SK-N-SH (cell line): Measurements from ENCODE around the gene SAMD5. TPM values are rescaled to one million over a fixed set of nuclear protein-coding genes. Genes with fewer than 3 reads are reported as not detected.

Experiments
- CTCF ChIA-PET: fragments of 300-600, 350-600 bp; formaldehyde crosslinking; extraction: SDS; loops from one replicate; lab custom pipeline; 2021; lab: Yijun Ruan, JAX
- POLR2A ChIA-PET: fragments of 350-600 bp; sonication (Branson Sonifier 250); formaldehyde crosslinking; extraction: SDS; loops from one replicate; lab custom pipeline; 2020; ENCODE audit warnings: antibody characterized with exemption, inconsistent platforms; lab: Yijun Ruan, JAX
- DNase-seq: peaks from one replicate; pipeline ENCODE4 v3.0.0; 2012
- H2AFZ ChIP-seq: fragments of 200-600 bp; sonication (generic); 2 replicates; pipeline ENCODE4 v1.8.1; 2016; ENCODE audit warnings: antibody characterized with exemption, mild to moderate bottlenecking, low read depth
- H3F3A ChIP-seq: fragments of 200-600 bp; sonication (generic); replicated peaks from 2 replicates; pipeline ENCODE3; 2016; ENCODE audit warnings: antibody characterized with exemption, mild to moderate bottlenecking; ENCODE audit not compliant: insufficient read depth
- H3K27ac ChIP-seq, 2 experiments: fragments of 200-500 bp in 1 of 2; fragments of 200-600 bp in 1 of 2; sonication (Bioruptor generic) in 1 of 2; sonication (generic), shearing (Covaris generic) in 1 of 2; 2 replicates each; pipeline versions ENCODE4 v1.5.1 to v1.6.1; 2014 to 2016; ENCODE audit warnings: low read depth in 2 of 2, inconsistent platforms in 1 of 2, low read length in 1 of 2, mild to moderate bottlenecking in 1 of 2, mixed read lengths in 1 of 2
- H3K27me3 ChIP-seq: fragments of 200-600 bp; sonication (generic), shearing (Covaris generic); 2 replicates; pipeline ENCODE4 v1.6.1; 2016; ENCODE audit warnings: mixed run types; ENCODE audit not compliant: insufficient read depth
- H3K36me3 ChIP-seq, 2 experiments: fragments of 200-500 bp in 1 of 2; fragments of 200-600 bp in 1 of 2; sonication (Bioruptor generic) in 1 of 2; sonication (generic) in 1 of 2; replicated peaks in 1 of 2; 2 replicates each; pipeline versions ENCODE3 to v1.5.1; 2014 to 2016; ENCODE audit warnings: low read length in 1 of 2, mild to moderate bottlenecking in 1 of 2; ENCODE audit not compliant: insufficient read depth in 2 of 2, control insufficient read depth in 1 of 2
- H3K4me1 ChIP-seq, 2 experiments: fragments of 200-500 bp in 1 of 2; fragments of 200-600 bp in 1 of 2; sonication (Bioruptor generic) in 1 of 2; sonication (generic), shearing (Covaris generic) in 1 of 2; 2 replicates each; pipeline versions ENCODE4 v1.5.1 to v1.6.1; 2014 to 2016; ENCODE audit warnings: low read depth in 1 of 2, low read length in 1 of 2, mixed run types in 1 of 2; ENCODE audit not compliant: insufficient read depth in 2 of 2, control insufficient read depth in 1 of 2
- H3K4me2 ChIP-seq: fragments of 200-600 bp; sonication (generic), shearing (Covaris generic); 2 replicates; pipeline ENCODE4 v1.6.1; 2017; ENCODE audit warnings: mixed run types
- H3K4me3 ChIP-seq, 2 experiments: fragments of 200-500 bp in 1 of 2; fragments of 200-600 bp in 1 of 2; sonication (Bioruptor generic) in 1 of 2; sonication (generic), shearing (Covaris generic) in 1 of 2; 2 replicates each; pipeline versions ENCODE4 v1.5.1 to v1.8.1; 2014 to 2016; ENCODE audit warnings: low read depth in 2 of 2, inconsistent platforms in 1 of 2, low read length in 1 of 2, mild to moderate bottlenecking in 1 of 2, mixed read lengths in 1 of 2, moderate library complexity in 1 of 2
- H3K79me2 ChIP-seq: fragments of 200-600 bp; sonication (generic); 2 replicates; pipeline ENCODE4 v1.8.1; 2017; ENCODE audit warnings: mild to moderate bottlenecking; ENCODE audit not compliant: insufficient read depth
- H3K9ac ChIP-seq: fragments of 200-600 bp; sonication (generic); 2 replicates; pipeline ENCODE4 v1.6.1; 2017; ENCODE audit warnings: mixed run types
- H3K9me2 ChIP-seq: fragments of 200-600 bp; sonication (generic); 2 replicates; pipeline ENCODE4 v1.6.1; 2017; ENCODE audit warnings: mixed run types
- H3K9me3 ChIP-seq: fragments of 200-600 bp; sonication (generic); 2 replicates; pipeline ENCODE4 v1.6.1; 2017; ENCODE audit warnings: mixed run types, mild to moderate bottlenecking, moderate library complexity
- H4K20me1 ChIP-seq: fragments of 200-600 bp; sonication (generic); 2 replicates; pipeline ENCODE4 v1.6.1; 2017; ENCODE audit warnings: mild to moderate bottlenecking, mixed run types; ENCODE audit not compliant: insufficient read depth
- CHD2 ChIP-seq: fragments of 150-350 bp; IDR thresholded peaks from 2 replicates; pipeline ENCODE4 v1.6.1; 2018; ENCODE audit warnings: low read length; ENCODE audit not compliant: partially characterized antibody
- ELF1 ChIP-seq: IDR thresholded peaks from 2 replicates; pipeline ENCODE4 v1.4.0; 2012
- FOXJ3 ChIP-seq: sonication (generic); formaldehyde crosslinking; IDR thresholded peaks from 2 replicates; pipeline ENCODE4 v1.5.1; 2020; ENCODE audit warnings: mild to moderate bottlenecking, missing genetic modification reagents
- FOXM1 ChIP-seq: IDR thresholded peaks from 2 replicates; pipeline ENCODE4 v1.4.0; 2012; ENCODE audit warnings: low read depth, mild to moderate bottlenecking
- MEF2A ChIP-seq: IDR thresholded peaks from 2 replicates; pipeline ENCODE4 v1.4.0; 2012; ENCODE audit warnings: low read depth, borderline replicate concordance
- NRF1 ChIP-seq: IDR thresholded peaks from 2 replicates; pipeline ENCODE4 v1.6.1; 2012; ENCODE audit warnings: low read depth, mild to moderate bottlenecking, low read length
- POLR2AphosphoS5 ChIP-seq: IDR thresholded peaks from 2 replicates; pipeline ENCODE4 v1.6.1; 2012; ENCODE audit warnings: low read depth, low read length
- RAD21 ChIP-seq: IDR thresholded peaks from 2 replicates; pipeline ENCODE4 v1.6.1; 2012; ENCODE audit warnings: mild to moderate bottlenecking, low read length
- RXRA ChIP-seq: IDR thresholded peaks from 2 replicates; pipeline ENCODE4 v1.4.0; 2012; ENCODE audit warnings: low read depth, mild to moderate bottlenecking, borderline replicate concordance
- SIN3A ChIP-seq: IDR thresholded peaks from 2 replicates; pipeline ENCODE4 v1.6.1; 2012; ENCODE audit warnings: low read depth, mild to moderate bottlenecking, low read length, moderate library complexity, borderline replicate concordance
- TAF1 ChIP-seq: IDR thresholded peaks from 2 replicates; pipeline ENCODE4 v1.6.1; 2012; ENCODE audit warnings: low read depth, mild to moderate bottlenecking, low read length, moderate library complexity, borderline replicate concordance
- TEAD4 ChIP-seq: IDR thresholded peaks from 2 replicates; pipeline ENCODE4 v1.4.0; 2012; ENCODE audit warnings: mild to moderate bottlenecking, borderline replicate concordance; ENCODE audit not compliant: insufficient read depth
- YY1 ChIP-seq: IDR thresholded peaks from 2 replicates; pipeline ENCODE4 v1.4.0; 2012; ENCODE audit warnings: low read depth, mild to moderate bottlenecking
- polyA plus RNA-seq, 3 experiments: library from polyadenylated mRNA; depleted of rRNA; stranded (reverse); fragments of >200 nt; gene quantifications; 2 replicates each; pipeline ENCODE4 v1.2.3, GENCODE V29; 2012
- TF ChIP-seq, protein P1 (sequence below): fragments of 150-350 bp; IDR thresholded peaks from 2 replicates; pipeline ENCODE4 v1.6.1; 2017; ENCODE audit warnings: antibody characterized with exemption, low read length, low read depth, borderline replicate concordance
- TF ChIP-seq, protein P2 (sequence below): IDR thresholded peaks from 2 replicates; pipeline ENCODE4 v1.4.0; 2012; ENCODE audit warnings: low read depth, borderline replicate concordance
- TF ChIP-seq, protein P3 (sequence below): fragments of 200-600 bp; sonication (generic); IDR thresholded peaks from 2 replicates; pipeline ENCODE4 v1.6.1; 2017; ENCODE audit warnings: antibody characterized with exemption, mild to moderate bottlenecking, moderate library complexity
- TF ChIP-seq, protein P4 (sequence below): fragments of 150-350 bp; IDR thresholded peaks from 2 replicates; pipeline ENCODE4 v1.6.1; 2016; ENCODE audit warnings: mild to moderate bottlenecking, low read depth, low read length
- TF ChIP-seq, protein P5 (sequence below): IDR thresholded peaks from 2 replicates; pipeline ENCODE4 v1.4.0; 2012; ENCODE audit warnings: low read depth

The SAMD5 gene
- polyA plus RNA-seq, 1 of the 3 experiments (the other 2 are of a cell fraction), result not detected

DNA sequence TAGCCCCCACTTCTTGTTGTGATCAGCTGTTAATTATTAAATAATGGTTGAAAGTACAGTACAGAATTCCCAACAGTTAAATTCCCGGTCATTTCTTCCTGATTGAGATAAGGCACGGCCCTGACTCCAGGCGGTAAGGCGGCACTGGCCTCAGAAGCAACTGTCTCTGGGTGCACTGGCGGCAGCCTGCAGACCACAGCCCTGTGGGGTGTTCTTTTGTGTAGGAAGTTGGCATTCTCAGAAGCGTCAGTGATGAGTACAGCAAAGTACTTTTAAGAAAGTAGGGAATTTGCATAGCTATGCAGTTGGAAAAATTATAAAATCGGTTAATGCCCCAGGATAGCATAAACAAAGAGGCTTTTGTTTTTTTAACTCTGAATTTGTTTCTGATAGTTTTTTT is 50.5 kb downstream of the SAMD5 start (continued):
- TF ChIP-seq, protein P1, sequence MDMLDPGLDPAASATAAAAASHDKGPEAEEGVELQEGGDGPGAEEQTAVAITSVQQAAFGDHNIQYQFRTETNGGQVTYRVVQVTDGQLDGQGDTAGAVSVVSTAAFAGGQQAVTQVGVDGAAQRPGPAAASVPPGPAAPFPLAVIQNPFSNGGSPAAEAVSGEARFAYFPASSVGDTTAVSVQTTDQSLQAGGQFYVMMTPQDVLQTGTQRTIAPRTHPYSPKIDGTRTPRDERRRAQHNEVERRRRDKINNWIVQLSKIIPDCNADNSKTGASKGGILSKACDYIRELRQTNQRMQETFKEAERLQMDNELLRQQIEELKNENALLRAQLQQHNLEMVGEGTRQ, result no peak

DNA sequence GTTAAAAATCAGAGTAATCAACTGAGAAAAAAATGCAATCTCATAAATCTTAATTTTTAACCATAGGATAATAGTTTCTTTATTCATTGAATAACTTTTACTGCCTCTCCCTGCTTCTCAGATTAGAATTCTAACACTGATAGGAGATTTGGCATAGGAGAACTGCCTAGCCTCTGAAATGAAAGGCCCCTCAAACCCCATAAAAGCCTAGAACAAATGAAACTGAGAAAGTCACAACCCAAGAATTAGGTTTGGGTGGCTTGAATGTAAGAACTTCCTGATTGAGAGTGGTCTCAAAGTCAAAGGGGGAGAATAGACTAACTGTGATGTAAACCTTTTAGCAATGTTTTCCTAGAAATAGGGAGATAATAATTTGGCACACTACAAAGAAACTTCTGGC is 52.2 kb downstream of the SAMD5 start:
- Histone ChIP-seq H3F3A (no peaks in the 10 kb centered on the region), H3K36me3 (no peaks in the 10 kb centered on the region), H2AFZ (no peak overlapping the region), H3K79me2 (no peaks in the 10 kb centered on the region), H4K20me1 (no peaks in the 10 kb centered on the region)
- ChIA-PET CTCF (no interaction called here), POLR2A (no interaction called here)
- TF ChIP-seq FOXM1, result no peak
- TF ChIP-seq TEAD4, result no peak
- TF ChIP-seq FOXJ3 (CRISPR knock-in tag), result no peak
- no peak for TF ChIP-seq NRF1
- no peak for TF ChIP-seq POLR2AphosphoS5
- TF ChIP-seq ELF1, result no peak
- TF ChIP-seq CHD2, result no peak
- TF ChIP-seq, protein P2, sequence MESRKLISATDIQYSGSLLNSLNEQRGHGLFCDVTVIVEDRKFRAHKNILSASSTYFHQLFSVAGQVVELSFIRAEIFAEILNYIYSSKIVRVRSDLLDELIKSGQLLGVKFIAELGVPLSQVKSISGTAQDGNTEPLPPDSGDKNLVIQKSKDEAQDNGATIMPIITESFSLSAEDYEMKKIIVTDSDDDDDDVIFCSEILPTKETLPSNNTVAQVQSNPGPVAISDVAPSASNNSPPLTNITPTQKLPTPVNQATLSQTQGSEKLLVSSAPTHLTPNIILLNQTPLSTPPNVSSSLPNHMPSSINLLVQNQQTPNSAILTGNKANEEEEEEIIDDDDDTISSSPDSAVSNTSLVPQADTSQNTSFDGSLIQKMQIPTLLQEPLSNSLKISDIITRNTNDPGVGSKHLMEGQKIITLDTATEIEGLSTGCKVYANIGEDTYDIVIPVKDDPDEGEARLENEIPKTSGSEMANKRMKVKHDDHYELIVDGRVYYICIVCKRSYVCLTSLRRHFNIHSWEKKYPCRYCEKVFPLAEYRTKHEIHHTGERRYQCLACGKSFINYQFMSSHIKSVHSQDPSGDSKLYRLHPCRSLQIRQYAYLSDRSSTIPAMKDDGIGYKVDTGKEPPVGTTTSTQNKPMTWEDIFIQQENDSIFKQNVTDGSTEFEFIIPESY, result no peak
- TF ChIP-seq, protein P3, sequence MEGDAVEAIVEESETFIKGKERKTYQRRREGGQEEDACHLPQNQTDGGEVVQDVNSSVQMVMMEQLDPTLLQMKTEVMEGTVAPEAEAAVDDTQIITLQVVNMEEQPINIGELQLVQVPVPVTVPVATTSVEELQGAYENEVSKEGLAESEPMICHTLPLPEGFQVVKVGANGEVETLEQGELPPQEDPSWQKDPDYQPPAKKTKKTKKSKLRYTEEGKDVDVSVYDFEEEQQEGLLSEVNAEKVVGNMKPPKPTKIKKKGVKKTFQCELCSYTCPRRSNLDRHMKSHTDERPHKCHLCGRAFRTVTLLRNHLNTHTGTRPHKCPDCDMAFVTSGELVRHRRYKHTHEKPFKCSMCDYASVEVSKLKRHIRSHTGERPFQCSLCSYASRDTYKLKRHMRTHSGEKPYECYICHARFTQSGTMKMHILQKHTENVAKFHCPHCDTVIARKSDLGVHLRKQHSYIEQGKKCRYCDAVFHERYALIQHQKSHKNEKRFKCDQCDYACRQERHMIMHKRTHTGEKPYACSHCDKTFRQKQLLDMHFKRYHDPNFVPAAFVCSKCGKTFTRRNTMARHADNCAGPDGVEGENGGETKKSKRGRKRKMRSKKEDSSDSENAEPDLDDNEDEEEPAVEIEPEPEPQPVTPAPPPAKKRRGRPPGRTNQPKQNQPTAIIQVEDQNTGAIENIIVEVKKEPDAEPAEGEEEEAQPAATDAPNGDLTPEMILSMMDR, result no peak
- no peak for TF ChIP-seq RAD21
- TF ChIP-seq, protein P4, sequence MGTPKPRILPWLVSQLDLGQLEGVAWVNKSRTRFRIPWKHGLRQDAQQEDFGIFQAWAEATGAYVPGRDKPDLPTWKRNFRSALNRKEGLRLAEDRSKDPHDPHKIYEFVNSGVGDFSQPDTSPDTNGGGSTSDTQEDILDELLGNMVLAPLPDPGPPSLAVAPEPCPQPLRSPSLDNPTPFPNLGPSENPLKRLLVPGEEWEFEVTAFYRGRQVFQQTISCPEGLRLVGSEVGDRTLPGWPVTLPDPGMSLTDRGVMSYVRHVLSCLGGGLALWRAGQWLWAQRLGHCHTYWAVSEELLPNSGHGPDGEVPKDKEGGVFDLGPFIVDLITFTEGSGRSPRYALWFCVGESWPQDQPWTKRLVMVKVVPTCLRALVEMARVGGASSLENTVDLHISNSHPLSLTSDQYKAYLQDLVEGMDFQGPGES, result no peak
- TF ChIP-seq RXRA, result no peak
- TF ChIP-seq MEF2A, result no peak
- TF ChIP-seq, protein P5, sequence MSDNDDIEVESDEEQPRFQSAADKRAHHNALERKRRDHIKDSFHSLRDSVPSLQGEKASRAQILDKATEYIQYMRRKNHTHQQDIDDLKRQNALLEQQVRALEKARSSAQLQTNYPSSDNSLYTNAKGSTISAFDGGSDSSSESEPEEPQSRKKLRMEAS, result no peak
- no peak for TF ChIP-seq TAF1
- no peak for TF ChIP-seq SIN3A
- TF ChIP-seq YY1, result no peak
- TF ChIP-seq, all 33 proteins: peak for 0
- Histone ChIP-seq H3K27me3 (no peaks in the 10 kb centered on the region; the same call in 1 of the 2 replicates), H3K27ac (no peak overlapping the region), H3K9ac (no peak overlapping the region), H3K9me2 (no peaks in the 10 kb centered on the region), H3K4me2 (no peak overlapping the region), H3K4me1 (no peaks in the 10 kb centered on the region), H3K4me3 (no peak overlapping the region), H3K9me3 (no peaks in the 10 kb centered on the region)
- no peak for DNase-seq
